GM23248 (cell line): Measurements from ENCODE around the gene TUBGCP6.

ENCODE experiments used
- EZH2 ChIP-seq: fragments of 200-600 bp; sonication (generic); IDR thresholded peaks from 2 replicates; pipeline ENCODE4 v1.6.1; 2018; ENCODE audit warnings: antibody characterized with exemption, mild to moderate bottlenecking; ENCODE audit not compliant: insufficient read depth, poor library complexity, severe bottlenecking
- EZH2phosphoT487 ChIP-seq: fragments of 200-600 bp; sonication (generic); IDR thresholded peaks from 2 replicates; pipeline ENCODE4 v1.6.1; 2018; ENCODE audit warnings: antibody characterized with exemption, moderate library complexity, mild to moderate bottlenecking, low read depth; ENCODE audit not compliant: insufficient read depth

DNA sequence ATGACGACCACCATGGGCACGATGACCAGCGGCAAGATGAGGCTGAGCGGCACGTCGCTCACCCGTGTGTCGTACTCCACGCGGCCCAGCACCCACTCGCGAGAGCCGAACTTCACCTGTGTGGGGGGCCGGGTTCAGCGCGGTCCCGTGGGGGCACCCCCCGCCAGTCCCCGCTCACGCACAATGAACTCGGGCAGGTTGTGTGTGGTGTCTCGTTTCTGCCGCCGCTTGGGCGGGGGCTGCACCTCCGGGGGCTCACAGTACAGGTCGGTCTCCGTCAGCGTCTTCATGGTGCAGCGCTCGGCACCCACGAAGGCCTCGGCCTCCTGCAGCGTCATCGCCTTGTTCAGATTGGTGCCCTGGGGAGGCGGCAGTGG is 36.5 kb upstream of the TUBGCP6 start:
- TF ChIP-seq EZH2 = no peak
- TF ChIP-seq EZH2phosphoT487 = no peak
